Fibroblast of skin of scalp (primary cell): Measurements from ENCODE around the gene OPCML. TPM values are rescaled to one million over a fixed set of nuclear protein-coding genes. Genes with fewer than 3 reads are reported as not detected.

Source experiments
- DNase-seq: peaks from one replicate; pipeline ENCODE4 v3.0.0-alpha.2; 2013
- polyA plus RNA-seq, 2 experiments: library from polyadenylated mRNA; unstranded; fragments of 120-200 nt; gene quantifications; one replicate each; pipeline ENCODE4 v1.2.1, GENCODE V29; 2013; ENCODE audit not compliant: insufficient read length in 2 of 2

OPCML gene
- polyA plus RNA-seq (2013, experiment 1 of 2; ENCODE audit: insufficient read length), result 1.9 TPM
- 1.3 TPM for polyA plus RNA-seq (2013, experiment 2 of 2; ENCODE audit: insufficient read length)

DNA sequence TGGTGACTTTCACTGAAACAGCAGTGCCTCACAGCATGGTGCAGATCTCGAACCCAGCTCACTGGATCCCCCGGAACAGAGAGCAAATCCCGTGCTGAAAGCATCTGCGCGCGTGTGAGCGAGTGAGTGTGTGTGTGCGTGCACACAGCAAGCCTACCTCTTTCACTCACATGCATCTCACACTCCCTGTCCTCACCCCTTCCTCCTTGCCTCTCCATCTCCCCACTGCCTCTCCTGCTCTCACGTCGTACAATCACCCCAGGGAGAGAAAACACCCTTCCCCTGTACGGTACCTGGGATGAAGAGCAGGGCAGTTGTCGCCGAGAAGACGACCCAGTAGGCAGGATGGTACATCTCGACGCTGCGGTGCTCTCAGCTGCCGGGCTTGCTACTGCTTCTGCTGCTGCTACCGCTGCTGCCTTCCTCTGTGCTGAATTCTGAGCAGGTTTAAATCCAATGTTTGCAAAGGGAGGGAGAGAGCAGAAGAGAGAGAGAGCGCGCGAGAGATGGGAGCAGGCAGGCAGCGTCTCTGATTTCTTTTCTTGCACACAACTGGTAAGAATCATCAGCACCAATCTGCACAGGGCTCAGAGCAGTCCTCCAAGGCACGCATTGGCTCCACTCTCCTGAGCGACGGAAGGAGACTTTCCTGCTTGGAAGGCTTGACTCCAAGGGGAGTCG is at the start of gene OPCML:
Gene OPCML, minus strand, starts transcription at position 531 of the 681 bp plus-strand sequence.
- no peak for DNase-seq

DNA sequence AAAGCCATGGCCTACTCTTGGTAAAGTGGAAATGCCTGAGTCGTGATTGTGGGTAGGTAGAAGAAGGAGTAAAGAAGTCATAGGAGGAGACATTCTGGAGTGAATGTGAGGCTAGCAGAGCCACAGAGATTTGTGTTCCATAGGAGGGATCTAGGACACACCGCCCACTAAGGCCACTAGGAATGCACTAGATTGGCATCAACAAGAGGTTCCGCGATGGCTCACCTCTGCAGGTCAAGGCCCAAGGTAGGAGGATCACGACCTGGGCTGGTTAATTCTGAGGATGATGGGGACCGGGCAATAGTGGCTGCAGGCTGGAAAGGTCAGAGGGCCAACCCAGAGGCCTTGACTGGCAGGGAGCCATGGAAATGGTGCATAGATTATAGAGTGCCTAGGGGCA is 48.8 kb upstream of the OPCML start:
- no peak for DNase-seq

DNA sequence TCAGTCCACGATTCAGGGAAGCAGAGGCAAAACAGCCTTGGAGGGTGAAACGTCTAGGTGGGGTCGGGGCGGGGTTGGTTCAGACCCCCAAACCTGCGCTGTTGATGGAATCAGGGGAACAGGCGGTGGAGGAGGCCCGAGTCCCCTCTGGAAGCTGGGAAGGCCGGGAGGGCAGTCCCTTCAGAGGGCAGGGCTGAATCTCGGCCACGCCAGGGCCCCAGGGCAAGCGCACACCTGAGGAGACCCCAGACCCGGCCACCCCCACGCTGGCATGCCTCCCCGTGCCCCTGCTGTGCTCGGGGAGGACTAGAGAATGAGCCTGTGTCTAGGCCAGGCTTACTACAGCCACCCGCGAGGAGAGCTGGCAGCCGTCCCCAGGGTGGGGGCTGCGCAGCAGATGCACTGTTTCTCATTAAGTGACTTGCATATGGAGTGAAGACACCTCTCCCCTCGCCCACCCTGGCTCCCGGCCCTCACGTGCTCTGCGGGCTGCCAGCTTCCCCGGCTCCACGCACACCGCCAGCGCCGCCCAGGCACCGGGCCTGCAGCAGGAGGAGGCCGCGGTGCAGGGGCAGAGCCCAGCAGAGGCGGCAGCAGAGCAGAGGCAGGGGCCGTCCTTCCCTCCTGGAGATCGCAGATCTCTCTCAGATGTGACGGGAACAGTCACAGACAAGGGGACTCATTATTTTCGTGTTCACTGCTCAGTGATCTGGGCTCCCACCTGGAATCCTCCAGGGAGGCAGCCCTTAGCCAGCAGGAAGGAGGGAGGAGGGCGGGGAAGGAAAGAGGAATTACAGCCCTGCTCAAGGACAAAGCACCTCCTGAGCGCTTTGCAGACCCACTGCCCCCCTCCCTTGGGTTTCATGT is 47.1 kb upstream of the OPCML start:
- DNase-seq, result no peak

DNA sequence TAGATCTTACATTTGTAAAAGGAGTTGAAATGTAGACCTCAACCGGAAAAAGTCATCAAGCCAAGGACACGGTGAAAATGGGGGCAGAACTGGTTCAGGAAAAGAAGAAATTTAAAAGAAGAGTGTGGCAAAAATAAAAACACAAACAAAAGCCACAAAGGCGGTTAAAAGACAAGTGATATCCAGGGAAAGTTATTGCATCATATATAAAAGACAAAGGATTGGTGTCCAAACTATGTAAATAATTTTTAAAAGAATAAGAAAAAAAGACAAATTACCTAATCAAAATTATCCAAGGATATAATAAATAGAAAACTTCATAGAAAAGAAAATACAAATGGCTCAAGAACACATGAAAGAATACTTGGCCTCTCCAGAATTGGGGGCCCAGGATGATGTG is 45.1 kb upstream of the OPCML start:
- no peak for DNase-seq

DNA sequence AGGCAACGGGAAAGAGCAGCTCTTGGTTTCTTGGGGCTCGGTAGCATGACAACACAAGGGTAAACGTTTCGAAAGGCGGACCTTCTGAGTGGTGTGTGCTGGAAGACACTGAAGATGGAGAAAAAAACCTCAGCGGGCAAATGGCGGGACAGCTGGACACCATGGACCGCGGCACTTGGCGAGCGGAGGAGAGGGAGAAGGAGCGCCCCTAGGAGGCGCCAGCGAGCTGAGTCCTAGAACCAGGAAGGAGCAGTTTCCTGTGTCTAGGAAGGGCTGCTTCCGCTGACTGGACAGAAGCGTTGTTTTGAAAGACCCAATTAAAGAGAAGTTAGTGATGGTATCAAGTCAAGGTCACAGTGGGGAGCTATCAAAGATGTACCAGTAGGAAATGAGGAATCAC is 44.0 kb upstream of the OPCML start:
- DNase-seq, result no peak

DNA sequence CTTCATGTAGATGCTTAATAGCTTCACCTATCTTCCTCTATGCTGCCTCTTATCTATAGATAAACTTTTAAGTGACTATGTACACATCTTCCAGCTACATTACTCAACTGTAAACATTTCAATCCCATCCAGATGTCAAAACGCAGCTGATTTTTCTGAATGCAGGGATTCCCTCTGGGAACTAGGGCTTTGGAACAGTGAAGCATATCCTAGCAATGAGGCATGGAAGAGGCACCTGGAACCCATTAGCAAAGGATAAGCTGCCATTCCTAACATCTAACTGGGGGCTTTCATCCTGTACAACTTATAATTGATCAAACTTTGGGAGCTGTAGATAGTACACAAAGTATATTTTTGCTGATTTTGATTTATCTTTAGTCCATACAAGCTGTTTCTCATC is 40.8 kb upstream of the OPCML start:
- no peak for DNase-seq

DNA sequence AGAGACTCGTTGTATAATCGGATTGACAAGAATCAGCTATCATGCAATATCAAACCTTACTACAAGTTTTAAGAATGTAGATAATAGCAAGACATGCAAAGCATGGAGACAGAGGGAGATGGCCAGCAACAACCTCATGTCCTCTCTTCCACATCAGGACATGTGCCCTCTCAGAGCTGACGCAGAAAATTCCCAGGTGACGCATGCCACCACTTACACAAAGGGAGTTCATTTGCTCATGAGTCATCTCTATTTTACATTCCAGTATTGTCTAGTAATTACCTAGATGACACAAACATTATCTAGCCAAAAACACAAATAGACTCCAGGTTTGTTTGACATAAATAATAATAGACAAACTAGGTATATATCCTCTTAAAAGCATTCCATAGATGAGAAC is 38.1 kb upstream of the OPCML start:
- no peak for DNase-seq

DNA sequence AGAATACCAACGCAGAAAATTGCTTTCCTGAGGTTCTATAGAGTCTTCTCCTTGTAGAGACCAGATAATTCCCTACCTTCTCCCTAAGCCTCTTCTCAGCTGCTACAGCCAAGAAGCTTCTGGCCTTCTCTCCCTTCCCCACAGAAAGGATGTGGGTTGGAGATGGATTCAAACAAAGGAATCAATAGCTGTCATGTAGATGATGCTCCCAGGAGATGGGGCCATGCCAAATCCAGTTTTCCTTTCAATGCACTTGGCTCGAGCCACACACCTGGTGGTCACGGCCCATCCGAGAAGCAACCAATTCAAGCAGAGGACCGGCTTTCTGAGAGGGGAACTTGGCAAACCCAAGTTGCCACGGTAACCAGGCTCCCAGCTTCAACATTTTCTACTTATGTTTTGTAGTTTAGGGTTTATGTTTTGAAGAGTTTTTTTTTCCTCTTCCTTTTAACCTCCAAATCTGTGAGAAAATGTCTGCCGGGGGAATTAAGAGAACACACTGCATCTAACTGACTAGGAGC is 31.3 kb upstream of the OPCML start:
- DNase-seq, result no peak

DNA sequence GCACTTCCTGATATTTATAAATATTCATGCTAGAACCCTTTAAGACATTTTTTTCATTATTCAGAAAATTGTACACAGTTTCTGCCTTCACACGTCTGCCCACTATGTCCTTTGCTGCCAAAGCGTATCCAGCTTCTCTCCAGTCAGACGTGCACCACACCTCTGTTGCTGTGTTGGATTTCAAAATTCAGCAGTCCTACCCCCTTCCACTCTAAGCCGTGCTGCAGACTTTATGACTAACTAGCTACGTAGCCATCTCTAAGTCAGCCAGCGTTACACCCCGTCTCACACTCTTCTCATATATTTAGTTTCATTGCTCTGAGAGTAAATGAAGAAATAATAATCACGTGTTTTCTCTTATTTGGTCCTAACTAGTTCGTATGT is 28.2 kb upstream of the OPCML start:
- DNase-seq, result peak; percentile 10

DNA sequence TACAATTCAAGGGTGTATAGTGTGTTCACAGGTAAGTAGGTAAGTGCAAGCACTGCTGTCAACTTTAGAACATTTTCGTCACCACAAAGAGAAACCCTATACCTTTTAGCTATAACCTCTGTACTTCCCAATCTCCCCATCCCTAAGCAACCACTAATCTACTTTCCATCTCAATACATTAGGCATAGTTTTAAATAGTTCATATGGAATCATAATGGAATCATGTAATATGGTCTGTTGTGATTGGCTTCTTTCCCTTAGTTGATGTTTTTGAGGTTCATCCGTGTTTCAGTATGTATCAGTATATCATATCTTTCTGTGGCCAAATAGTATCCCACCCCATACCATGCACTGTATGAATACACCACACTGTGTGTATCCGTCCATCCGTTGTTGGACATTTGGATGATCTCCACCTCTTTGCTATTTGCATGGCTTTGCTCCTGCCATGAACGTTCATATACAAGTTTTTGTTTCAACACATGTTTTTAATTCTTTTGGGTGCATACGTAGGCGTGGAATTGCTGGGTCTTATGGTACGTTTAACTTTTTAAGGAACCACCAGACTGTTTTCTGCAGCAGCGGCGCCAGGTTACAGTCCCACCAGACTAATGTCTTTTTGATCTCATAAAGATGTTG is 27.7 kb upstream of the OPCML start:
- no peak for DNase-seq

DNA sequence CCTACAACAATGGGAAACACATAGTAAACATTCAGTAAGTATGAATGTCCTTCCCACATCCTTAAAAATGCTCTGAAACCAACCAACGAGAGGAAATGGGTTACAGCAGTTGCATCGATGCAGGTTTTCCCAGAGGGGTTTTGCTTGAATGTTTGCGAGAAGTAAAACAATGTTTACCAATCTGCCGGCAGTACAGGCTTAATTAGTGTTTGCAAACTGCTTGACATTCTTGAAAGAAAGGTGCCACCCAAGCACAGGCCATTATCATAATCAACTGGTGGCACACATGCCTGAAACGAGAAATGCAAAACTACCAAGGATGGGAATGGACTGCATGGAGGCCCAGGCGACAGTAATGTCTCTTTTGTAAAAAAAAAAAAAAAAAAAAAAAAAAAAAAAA is 27.1 kb upstream of the OPCML start:
- DNase-seq, result no peak

DNA sequence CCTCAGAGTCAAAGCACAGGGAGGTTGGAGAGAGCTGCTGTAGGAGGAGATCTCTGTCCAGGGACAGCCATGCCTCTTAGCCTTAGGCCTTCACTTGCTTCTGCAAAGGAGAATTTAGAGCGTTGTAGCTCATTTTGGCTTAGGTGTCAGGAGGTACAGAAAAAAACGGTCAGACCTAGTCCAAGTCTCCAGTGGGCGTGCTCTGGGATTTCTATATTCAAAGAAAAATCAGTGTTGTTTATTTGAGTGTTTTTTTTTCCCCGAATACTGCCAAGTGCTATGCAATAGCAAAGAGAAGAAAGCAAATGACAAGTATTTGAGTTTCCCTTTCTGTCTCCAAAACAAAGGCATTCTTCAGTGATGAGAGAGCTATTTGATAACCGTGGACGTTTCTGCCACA is 22.7 kb upstream of the OPCML start:
- no peak for DNase-seq

DNA sequence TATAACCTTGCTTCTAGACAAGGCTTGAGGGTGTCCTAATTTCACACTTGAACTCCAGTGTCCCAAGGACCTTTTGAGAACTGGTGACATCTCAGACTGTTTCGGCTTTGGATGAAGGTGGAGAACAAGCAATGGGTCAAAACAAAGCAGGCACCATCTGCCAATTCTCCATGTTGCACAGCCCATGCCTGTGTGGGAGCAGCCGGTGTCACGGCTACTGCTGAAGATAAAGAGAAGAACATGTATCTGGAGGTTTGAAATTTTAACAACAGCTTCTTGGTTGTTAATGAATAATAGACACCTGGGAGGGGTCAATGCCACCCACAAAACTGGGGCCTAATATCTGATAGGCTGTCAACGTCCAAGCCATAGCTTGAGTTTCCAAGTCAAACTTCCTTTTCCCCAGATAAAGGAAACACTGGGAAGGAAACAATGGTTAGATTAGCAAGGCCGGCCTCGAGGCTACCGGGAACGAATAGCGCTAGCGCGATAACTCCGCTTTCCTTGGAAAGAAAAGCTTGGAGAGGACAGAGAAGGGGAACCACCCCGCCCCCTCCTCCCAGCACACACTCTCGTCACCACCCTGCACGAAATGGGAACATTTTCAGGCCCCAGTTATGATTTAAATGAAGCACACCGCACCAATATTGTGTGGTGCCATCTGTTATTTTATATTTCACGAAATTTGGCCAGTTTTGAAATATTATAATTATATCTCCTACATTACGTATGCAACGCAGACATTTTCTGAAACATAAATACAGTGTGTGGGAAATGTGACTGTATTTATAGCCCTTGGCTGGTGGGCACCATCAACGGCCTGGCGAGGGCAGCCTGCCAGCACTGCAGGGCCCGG is 21.8 kb upstream of the OPCML start:
- no peak for DNase-seq

DNA sequence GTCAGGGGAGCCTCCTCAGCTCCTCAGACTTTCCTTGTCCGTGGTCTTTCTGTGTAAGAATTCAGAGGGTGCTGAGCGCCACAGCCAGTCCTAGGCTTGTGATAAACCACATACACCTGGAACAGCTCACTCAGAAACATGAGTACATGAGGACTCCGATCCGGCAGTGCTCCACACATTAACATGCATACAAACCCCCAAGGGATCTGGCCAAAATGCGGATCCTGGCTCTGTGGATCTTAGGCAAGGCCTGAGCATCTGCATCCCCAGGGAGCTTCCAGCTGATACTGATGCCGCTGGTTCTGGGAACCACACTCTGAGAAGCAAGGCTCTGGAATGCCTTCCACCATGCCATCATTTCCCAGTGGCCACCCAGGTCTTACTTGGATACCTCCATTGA is 20.6 kb upstream of the OPCML start:
- no peak for DNase-seq

DNA sequence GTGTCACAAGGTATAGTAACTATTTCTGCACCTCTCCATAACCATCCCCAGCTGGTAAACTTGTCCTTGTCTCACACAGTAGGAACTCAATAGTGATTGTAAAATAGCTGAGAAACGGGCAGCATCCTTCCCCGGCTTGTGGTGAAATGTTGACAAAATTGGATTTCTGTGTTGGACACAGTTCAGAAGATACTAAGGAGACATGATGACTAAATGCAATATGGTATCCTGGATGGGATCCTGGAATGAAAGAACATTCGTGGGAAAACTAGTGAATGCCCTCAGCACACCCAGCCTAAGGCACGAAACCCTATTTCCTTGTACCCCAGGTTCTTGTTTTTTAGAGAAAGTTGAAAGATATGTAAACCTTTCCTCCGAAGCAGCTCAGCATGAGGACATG is 18.8 kb upstream of the OPCML start:
- no peak for DNase-seq

DNA sequence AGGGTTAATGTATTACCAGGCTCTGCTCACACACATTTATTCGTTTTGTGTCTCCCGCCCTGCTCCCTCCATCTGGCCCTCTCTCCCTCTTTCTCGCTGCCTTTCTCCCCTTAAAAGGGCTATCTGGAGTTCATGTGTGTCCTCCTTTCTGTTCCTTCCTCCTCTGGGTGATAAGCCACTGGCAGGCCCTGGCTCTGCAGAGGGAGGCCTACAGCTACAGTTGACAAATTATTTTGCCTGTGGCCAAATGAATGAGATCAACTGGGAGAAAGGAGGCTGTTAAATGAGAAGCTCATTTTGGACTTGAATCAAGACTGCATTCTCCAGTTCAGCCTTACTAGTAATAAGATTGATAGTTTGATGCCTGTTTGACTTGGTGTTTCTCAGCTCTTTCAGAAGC is 17.5 kb upstream of the OPCML start:
- no peak for DNase-seq

DNA sequence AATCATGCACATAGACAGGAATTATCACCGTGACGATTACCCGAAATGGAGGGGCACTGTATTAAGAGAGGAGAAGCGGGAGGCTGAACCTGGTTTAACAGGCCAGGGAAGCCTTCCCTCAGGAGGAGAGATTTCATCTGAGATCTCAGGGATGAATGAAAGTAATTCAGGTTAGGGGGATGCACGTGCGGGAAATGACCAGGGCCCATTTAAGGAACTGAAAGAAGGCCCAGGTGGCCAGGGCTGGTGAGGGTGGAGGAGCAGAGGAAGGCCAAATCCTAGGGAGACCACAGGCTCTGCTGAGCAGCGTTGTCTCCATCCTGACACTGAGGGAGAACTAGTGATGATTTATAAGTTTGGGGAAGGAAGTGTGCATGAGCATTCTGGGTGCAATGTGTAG is 16.3 kb upstream of the OPCML start:
- DNase-seq, result no peak

DNA sequence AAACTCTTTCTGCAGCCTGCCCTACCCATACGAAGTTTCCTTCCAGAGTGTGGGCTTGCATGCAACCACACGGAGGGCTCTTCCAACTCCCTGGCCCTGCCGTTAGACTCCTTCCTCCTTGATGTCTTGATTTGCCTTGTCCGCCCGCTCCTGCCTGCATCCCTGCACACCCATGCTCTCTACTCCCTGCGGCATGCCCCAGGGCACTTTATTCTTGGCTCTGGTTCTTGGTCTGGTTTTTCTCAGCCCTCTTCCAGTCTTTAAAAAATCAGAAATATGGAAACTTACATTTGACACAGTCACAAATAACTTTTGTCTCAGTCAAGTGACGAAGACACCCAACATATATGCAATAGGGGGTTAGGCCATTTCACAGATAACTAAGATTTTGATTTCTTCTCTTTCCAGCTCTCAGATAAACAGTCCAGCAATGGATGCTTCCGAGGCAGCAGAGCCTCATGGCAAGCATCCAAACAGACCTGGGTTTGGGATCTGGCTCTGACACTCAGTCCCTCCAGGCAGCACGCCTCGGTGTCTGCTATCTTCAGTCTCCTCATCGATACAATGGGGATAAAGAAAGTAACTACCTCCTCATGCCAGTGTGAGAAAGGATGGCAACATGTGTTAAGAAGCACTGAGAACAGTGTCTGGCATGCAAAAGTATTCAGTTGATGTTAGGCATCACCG is 15.7 kb upstream of the OPCML start:
- DNase-seq, result no peak

DNA sequence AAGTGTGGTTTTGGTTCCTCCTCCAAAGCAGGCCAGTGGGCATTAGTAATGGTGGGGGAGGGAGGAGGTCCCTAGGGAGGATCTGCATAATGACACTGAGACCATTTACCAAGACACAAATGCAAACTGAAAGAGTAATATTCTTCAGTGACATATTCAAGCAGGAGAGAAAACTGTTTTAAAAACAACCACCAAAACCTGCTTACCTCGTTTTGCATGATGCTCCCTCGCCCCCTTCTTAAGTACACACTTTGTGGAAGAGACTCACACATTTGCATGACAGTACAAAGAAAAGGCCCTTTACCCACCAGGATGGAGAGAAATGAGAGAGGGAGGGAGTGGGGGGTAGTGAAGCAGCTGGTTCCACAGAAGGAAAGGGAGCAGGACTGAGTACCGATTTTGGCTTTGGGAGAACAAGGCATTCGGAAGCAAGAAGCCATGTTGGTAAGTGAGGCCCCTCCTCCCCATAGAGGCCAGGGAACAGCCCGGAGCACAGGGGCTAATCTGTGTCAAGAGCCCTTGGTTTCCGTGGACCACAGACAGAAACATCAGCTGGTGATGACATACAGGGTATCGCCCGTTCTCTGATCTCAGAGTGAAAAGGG is 13.0 kb upstream of the OPCML start:
- DNase-seq, result no peak

DNA sequence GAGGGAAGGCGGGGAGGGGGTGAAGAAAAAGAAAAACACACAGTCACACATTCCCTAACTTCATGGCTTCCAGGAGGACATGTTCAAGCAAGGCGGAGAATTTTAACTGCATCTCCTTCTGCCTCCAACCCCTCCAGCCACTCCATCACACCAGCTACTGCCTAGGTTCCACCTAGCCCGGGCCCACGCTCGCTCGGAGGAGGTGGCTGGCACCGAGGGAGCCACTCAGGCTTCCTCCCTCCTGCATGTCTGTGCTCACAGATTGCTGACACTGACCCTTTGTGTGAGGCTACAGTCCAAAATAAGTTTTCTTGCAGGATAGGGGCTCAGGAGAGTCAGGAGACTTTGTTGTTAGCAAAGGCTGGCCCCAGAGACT is 9.4 kb upstream of the OPCML start:
- DNase-seq, result no peak

DNA sequence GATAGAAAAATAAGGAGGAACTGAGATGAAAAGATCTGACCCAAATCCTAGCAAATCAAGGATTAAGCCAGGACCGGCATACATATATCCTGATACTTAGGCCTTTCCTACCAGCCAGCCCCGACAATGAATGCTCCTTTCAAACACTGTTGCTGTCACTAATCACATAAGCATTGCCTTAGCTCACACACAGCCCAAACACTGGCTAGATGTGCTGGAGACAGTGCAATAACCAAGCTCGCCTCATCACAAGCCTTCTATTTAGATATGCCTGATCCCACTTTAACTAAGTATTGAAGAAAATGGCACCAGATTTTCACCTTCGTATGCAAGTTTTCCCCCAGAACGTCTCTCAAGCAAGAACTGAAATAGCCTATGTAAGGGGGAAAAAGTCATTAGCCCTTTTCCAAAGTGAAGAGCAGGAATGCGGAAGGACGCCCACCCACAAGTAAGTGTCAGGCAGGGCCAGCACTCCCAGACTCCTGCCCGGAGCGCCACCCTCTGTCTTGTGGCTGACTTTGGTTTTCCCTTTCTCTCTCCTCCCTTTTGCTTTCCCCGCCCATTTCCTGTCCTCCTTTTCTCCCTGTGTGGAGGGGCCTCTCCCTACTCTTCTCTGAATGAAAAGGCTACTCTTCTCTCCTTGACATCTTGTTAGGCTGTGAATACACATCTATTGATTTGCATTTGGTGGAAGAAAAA is 8.9 kb upstream of the OPCML start:
- DNase-seq, result no peak
